IMR-90 (cell line): ENCODE measurements around the gene MBOAT1. TPM values are rescaled to one million over a fixed set of nuclear protein-coding genes. Genes with fewer than 3 reads are reported as not detected.

ENCODE experiments used
- ATAC-seq: fragments of 200-7000 bp; cut with Tn5 transposase; 2 replicates; pipeline ENCODE4 v1.9.1; 2020; ENCODE audit warnings: low read depth, mild to moderate bottlenecking, moderate library complexity
- BruUV-seq: library from RNA; stranded (reverse); fragments of 400-500 nt; replicated peaks from 2 replicates; lab custom pipeline; 2021; lab: Mats Ljungman, UMichigan
- CTCF ChIA-PET: fragments of 300-600 bp; formaldehyde crosslinking; extraction: SDS; loops from one replicate; lab custom pipeline; 2021; ENCODE audit warnings: antibody characterized with exemption; lab: Yijun Ruan, JAX
- POLR2A ChIA-PET: fragments of 300-600 bp; sonication (Branson Sonifier 250); formaldehyde crosslinking; loops from one replicate; lab custom pipeline; 2022; ENCODE audit warnings: antibody characterized with exemption; ENCODE audit not compliant: unreplicated experiment; lab: Charles Lee
- DNase-seq: peaks from one replicate; pipeline ENCODE4 v3.0.0; 2013
- H2AFZ ChIP-seq: replicated peaks from 2 replicates; pipeline ENCODE3; 2013; ENCODE audit warnings: low read length, mild to moderate bottlenecking; ENCODE audit not compliant: poor library complexity
- H2AK5ac ChIP-seq: 2 replicates; pipeline ENCODE4 v1.6.1; 2013; ENCODE audit warnings: low read depth, low read length, inconsistent platforms
- H2AK9ac ChIP-seq: replicated peaks from 2 replicates; pipeline ENCODE3; 2013; ENCODE audit warnings: mild to moderate bottlenecking, low read depth, low read length, moderate library complexity; ENCODE audit not compliant: poor library complexity
- H2BK120ac ChIP-seq: 2 replicates; pipeline ENCODE4 v1.6.1; 2013; ENCODE audit warnings: low read depth, low read length, inconsistent platforms
- H2BK15ac ChIP-seq: 3 replicates; pipeline ENCODE4 v1.6.1; 2013; ENCODE audit warnings: low read depth, low read length, inconsistent platforms
- H2BK20ac ChIP-seq: 2 replicates; pipeline ENCODE4 v1.6.1; 2013; ENCODE audit warnings: low read depth, mild to moderate bottlenecking, inconsistent platforms, low read length, moderate library complexity
- H2BK5ac ChIP-seq: 2 replicates; pipeline ENCODE4 v1.6.1; 2013; ENCODE audit warnings: mild to moderate bottlenecking, low read depth, low read length, inconsistent platforms; ENCODE audit not compliant: poor library complexity, severe bottlenecking
- H3K14ac ChIP-seq: replicated peaks from 2 replicates; pipeline ENCODE4 v1.6.1; 2013; ENCODE audit warnings: low read depth, low read length, inconsistent platforms
- H3K18ac ChIP-seq: 2 replicates; pipeline ENCODE4 v1.6.1; 2013; ENCODE audit warnings: low read depth, low read length, control low read depth
- H3K23ac ChIP-seq: 2 replicates; pipeline ENCODE4 v1.6.1; 2013; ENCODE audit warnings: low read depth, low read length, inconsistent platforms
- H3K27ac ChIP-seq: 2 replicates; pipeline ENCODE4 v1.5.1; 2013; ENCODE audit warnings: mild to moderate bottlenecking, control low read depth, low read length; ENCODE audit not compliant: insufficient read depth
- H3K27me3 ChIP-seq: 2 replicates; pipeline ENCODE4 v1.6.1; 2013; ENCODE audit warnings: low read length; ENCODE audit not compliant: control insufficient read depth, insufficient read depth
- H3K36me3 ChIP-seq: 2 replicates; pipeline ENCODE4 v1.6.1; 2013; ENCODE audit warnings: low read length, mixed read lengths; ENCODE audit not compliant: control insufficient read depth, insufficient read depth
- H3K4ac ChIP-seq: 2 replicates; pipeline ENCODE4 v1.6.1; 2013; ENCODE audit warnings: low read depth, low read length, inconsistent platforms
- H3K4me1 ChIP-seq: 2 replicates; pipeline ENCODE4 v1.6.1; 2013; ENCODE audit warnings: low read length, mixed read lengths; ENCODE audit not compliant: control insufficient read depth, insufficient read depth
- H3K4me2 ChIP-seq: 2 replicates; pipeline ENCODE4 v1.6.1; 2013; ENCODE audit warnings: low read depth, mild to moderate bottlenecking, control low read depth, low read length, moderate library complexity
- H3K4me3 ChIP-seq: 2 replicates; pipeline ENCODE4 v1.5.1; 2013; ENCODE audit warnings: low read depth, mild to moderate bottlenecking, control low read depth, low read length, moderate library complexity; ENCODE audit not compliant: insufficient read depth
- H3K56ac ChIP-seq: 2 replicates; pipeline ENCODE4 v1.6.1; 2013; ENCODE audit warnings: low read length, inconsistent platforms; ENCODE audit not compliant: insufficient read depth; ENCODE audit errors: extremely low read depth
- H3K79me1 ChIP-seq, 2 experiments: 2 replicates each; pipeline ENCODE4 v1.6.1; 2013; ENCODE audit warnings: low read length in 2 of 2, inconsistent platforms in 1 of 2, low read depth in 1 of 2
- H3K9ac ChIP-seq: 2 replicates; pipeline ENCODE4 v1.6.1; 2013; ENCODE audit warnings: low read depth, low read length, control low read depth
- H3K9me1 ChIP-seq: 2 replicates; pipeline ENCODE4 v1.6.1; 2013; ENCODE audit warnings: low read length, inconsistent platforms; ENCODE audit not compliant: insufficient read depth
- H3K9me3 ChIP-seq: 2 replicates; pipeline ENCODE4 v1.6.1; 2013; ENCODE audit warnings: low read length; ENCODE audit not compliant: control insufficient read depth, insufficient read depth
- H4K20me1 ChIP-seq: 2 replicates; pipeline ENCODE4 v1.6.1; 2013; ENCODE audit warnings: low read length, inconsistent platforms; ENCODE audit not compliant: insufficient read depth
- H4K5ac ChIP-seq: 2 replicates; pipeline ENCODE4 v1.6.1; 2013; ENCODE audit warnings: mild to moderate bottlenecking, low read depth, low read length, control low read depth
- H4K8ac ChIP-seq, 2 experiments: 2 replicates each; pipeline ENCODE4 v1.6.1; 2013; ENCODE audit warnings: low read depth in 2 of 2, low read length in 2 of 2, control low read depth in 1 of 2, inconsistent platforms in 1 of 2
- H4K91ac ChIP-seq: 2 replicates; pipeline ENCODE4 v1.6.1; 2013; ENCODE audit warnings: low read depth, low read length, inconsistent platforms; ENCODE audit not compliant: insufficient read depth
- BHLHE40 ChIP-seq: fragments of 150-350 bp; IDR thresholded peaks from 2 replicates; pipeline ENCODE4 v1.6.1; 2016; ENCODE audit warnings: mild to moderate bottlenecking, low read depth, low read length
- CHD1 ChIP-seq: IDR thresholded peaks from 2 replicates; pipeline ENCODE4 v1.6.1; 2012; ENCODE audit warnings: low read depth, low read length, improper control_type of control experiment
- FOS ChIP-seq: fragments of 150-350 bp; IDR thresholded peaks from 2 replicates; pipeline ENCODE4 v1.6.1; 2016; ENCODE audit warnings: low read depth, low read length
- MAFK ChIP-seq: IDR thresholded peaks from 2 replicates; pipeline ENCODE4 v1.6.1; 2012; ENCODE audit warnings: low read depth, low read length, improper control_type of control experiment
- MAZ ChIP-seq: IDR thresholded peaks from 2 replicates; pipeline ENCODE4 v1.6.1; 2012; ENCODE audit warnings: low read depth, mild to moderate bottlenecking, low read length, improper control_type of control experiment, moderate library complexity, borderline replicate concordance
- NFE2L2 ChIP-seq: fragments of 150-350 bp; IDR thresholded peaks from 2 replicates; pipeline ENCODE4 v1.6.1; 2016; ENCODE audit warnings: low read depth, mild to moderate bottlenecking, low read length
- POLR2A ChIP-seq: IDR thresholded peaks from 2 replicates; pipeline ENCODE4 v1.6.1; 2012; ENCODE audit warnings: mild to moderate bottlenecking, low read depth, low read length
- RAD21 ChIP-seq: IDR thresholded peaks from 2 replicates; pipeline ENCODE4 v1.6.1; 2012; ENCODE audit warnings: low read length, improper control_type of control experiment
- RCOR1 ChIP-seq: IDR thresholded peaks from 2 replicates; pipeline ENCODE4 v1.6.1; 2012; ENCODE audit warnings: mild to moderate bottlenecking, low read length, improper control_type of control experiment; ENCODE audit not compliant: insufficient replicate concordance
- RFX5 ChIP-seq: IDR thresholded peaks from 2 replicates; pipeline ENCODE4 v1.8.0; 2012; ENCODE audit warnings: low read depth, mild to moderate bottlenecking, low read length, moderate library complexity
- SMC3 ChIP-seq: fragments of 150-350 bp; IDR thresholded peaks from 2 replicates; pipeline ENCODE4 v1.6.1; 2016; ENCODE audit warnings: low read depth, mild to moderate bottlenecking, antibody characterized with exemption, low read length, moderate library complexity
- WGBS, 2 experiments: methylation state at CpG; one replicate each; pipeline versions ENCODE4 v1.1.5 to v1.1.7; 2013; ENCODE audit warnings: missing lambda C conversion rate in 2 of 2; ENCODE audit not compliant: insufficient read length in 1 of 2; ENCODE audit errors: extremely low coverage in 2 of 2; 5-methylcytosine and 5-hydroxymethylcytosine counted together
- dilution Hi-C: fragments of 300-500 bp; cut with HindIII; formaldehyde crosslinking; loops from one replicate; pipeline ENCODE4 v1.14.3; 2018; ENCODE audit warnings: low sequenced_read_pairs; ENCODE audit not compliant: unreplicated experiment
- in situ Hi-C: fragments of 300-500 bp; cut with MboI; formaldehyde crosslinking; loops from 3 replicates; pipeline ENCODE4 v1.14.3; 2019; ENCODE audit warnings: low sequenced_read_pairs, inconsistent platforms, mixed read lengths
- intact Hi-C: fragments of 100-400 bp; cut with micrococcal nuclease; formaldehyde crosslinking; loops from 2 replicates; pipeline ENCODE4 v1.10.0; 2022
- polyA plus RNA-seq, 3 experiments: library from polyadenylated mRNA; depleted of rRNA; stranded (reverse); fragments of >200 nt; gene quantifications; 2 replicates each; pipeline ENCODE4 v1.2.3, GENCODE V29; 2012; ENCODE audit warnings: low replicate concordance in 1 of 3
- total RNA-seq: library from RNA; depleted of rRNA; stranded (reverse); fragments of >200 nt; gene quantifications from 2 replicates; pipeline ENCODE4 v1.2.3, GENCODE V29; 2012
- TF ChIP-seq, protein P1 (sequence below): fragments of 150-350 bp; IDR thresholded peaks from 2 replicates; pipeline ENCODE4 v1.6.1; 2017; ENCODE audit warnings: mild to moderate bottlenecking, antibody characterized with exemption, low read length, low read depth
- TF ChIP-seq, protein P2 (sequence below): fragments of 150-350 bp; IDR thresholded peaks from 2 replicates; pipeline ENCODE4 v1.6.1; 2016; ENCODE audit warnings: low read depth, mild to moderate bottlenecking, low read length, moderate library complexity, borderline replicate concordance
- TF ChIP-seq, protein P3 (sequence below): conservative IDR thresholded peaks from 2 replicates; pipeline ENCODE4 v1.5.1; 2012; ENCODE audit warnings: mild to moderate bottlenecking, low read depth, low read length, improper control_type of control experiment

Gene MBOAT1
- total and polyA plus RNA-seq, 2 of the 4 experiments (the other 2 are of a cell fraction): 1.6 to 4.7 TPM

DNA sequence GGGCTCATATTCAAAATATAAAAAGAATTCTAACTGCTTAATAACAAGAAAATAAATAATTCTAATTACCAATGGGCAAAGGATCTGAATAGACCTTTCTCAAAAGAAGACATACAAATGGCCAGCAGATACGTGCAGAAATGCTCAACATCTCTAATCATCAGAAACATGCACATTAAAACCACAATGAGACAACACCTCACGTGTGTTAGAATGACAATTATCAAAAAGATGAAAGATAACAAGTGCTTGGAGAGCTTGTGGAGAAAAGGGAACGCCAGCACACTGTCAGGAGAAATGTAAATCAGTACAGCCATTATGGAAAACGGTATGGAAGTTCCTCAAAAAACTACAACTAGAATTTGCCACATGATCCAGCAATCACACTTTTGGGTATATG is 53.6 kb downstream of the MBOAT1 start:
- Histone ChIP-seq H3K4me3 (no peak overlapping the region), H2AK5ac (no peak overlapping the region), H3K27me3 (no peaks in the 10 kb centered on the region), H4K5ac (no peak overlapping the region), H2BK5ac (no peak overlapping the region), H3K14ac (no peak overlapping the region), H4K8ac (no peak overlapping the region), H4K91ac (no peak overlapping the region), H2AK9ac (no peak overlapping the region), H3K9ac (no peak overlapping the region), H4K20me1 (no peaks in the 10 kb centered on the region), H3K27ac (no peak overlapping the region), H3K4ac (no peak overlapping the region), H3K36me3 (no peaks in the 10 kb centered on the region), H2BK20ac (no peak overlapping the region), H3K56ac (no peak overlapping the region), H2AFZ (no peak overlapping the region), H3K23ac (no peak overlapping the region), H3K18ac (no peak overlapping the region), H3K9me3 (no peaks in the 10 kb centered on the region), H3K4me2 (no peak overlapping the region), H3K79me1 (peaks cover 0 to 4% of the 10 kb centered on the region in 2 experiments; a peak in 2 of 4 replicates), H2BK15ac (no peak overlapping the region), H2BK120ac (no peak overlapping the region), H3K4me1 (peaks cover 1% of the 10 kb centered on the region), H3K9me1 (peaks cover 3% of the 10 kb centered on the region; the same call in 1 of the 2 replicates)
- CTCF ChIA-PET: no interaction called here
- POLR2A ChIA-PET: no interaction called here
- intact Hi-C loops: no loop called here
- BruUV-seq: no TSS peak
- no CpG with 5 or more reads among the region's 4 CpGs for WGBS, 2 experiments
- dilution Hi-C loops: no loop called here
- no peak for ATAC-seq
- TF ChIP-seq RAD21 (no peak), MAZ (no peak), MAFK (no peak), NFE2L2 (no peak), RCOR1 (no peak), FOS (no peak), POLR2A (no peak), RFX5 (no peak), BHLHE40 (no peak), CHD1 (no peak), SMC3 (no peak)
- TF ChIP-seq, protein P1, sequence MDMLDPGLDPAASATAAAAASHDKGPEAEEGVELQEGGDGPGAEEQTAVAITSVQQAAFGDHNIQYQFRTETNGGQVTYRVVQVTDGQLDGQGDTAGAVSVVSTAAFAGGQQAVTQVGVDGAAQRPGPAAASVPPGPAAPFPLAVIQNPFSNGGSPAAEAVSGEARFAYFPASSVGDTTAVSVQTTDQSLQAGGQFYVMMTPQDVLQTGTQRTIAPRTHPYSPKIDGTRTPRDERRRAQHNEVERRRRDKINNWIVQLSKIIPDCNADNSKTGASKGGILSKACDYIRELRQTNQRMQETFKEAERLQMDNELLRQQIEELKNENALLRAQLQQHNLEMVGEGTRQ: no peak
- TF ChIP-seq, protein P2, sequence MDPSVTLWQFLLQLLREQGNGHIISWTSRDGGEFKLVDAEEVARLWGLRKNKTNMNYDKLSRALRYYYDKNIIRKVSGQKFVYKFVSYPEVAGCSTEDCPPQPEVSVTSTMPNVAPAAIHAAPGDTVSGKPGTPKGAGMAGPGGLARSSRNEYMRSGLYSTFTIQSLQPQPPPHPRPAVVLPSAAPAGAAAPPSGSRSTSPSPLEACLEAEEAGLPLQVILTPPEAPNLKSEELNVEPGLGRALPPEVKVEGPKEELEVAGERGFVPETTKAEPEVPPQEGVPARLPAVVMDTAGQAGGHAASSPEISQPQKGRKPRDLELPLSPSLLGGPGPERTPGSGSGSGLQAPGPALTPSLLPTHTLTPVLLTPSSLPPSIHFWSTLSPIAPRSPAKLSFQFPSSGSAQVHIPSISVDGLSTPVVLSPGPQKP: no peak
- TF ChIP-seq, protein P3, sequence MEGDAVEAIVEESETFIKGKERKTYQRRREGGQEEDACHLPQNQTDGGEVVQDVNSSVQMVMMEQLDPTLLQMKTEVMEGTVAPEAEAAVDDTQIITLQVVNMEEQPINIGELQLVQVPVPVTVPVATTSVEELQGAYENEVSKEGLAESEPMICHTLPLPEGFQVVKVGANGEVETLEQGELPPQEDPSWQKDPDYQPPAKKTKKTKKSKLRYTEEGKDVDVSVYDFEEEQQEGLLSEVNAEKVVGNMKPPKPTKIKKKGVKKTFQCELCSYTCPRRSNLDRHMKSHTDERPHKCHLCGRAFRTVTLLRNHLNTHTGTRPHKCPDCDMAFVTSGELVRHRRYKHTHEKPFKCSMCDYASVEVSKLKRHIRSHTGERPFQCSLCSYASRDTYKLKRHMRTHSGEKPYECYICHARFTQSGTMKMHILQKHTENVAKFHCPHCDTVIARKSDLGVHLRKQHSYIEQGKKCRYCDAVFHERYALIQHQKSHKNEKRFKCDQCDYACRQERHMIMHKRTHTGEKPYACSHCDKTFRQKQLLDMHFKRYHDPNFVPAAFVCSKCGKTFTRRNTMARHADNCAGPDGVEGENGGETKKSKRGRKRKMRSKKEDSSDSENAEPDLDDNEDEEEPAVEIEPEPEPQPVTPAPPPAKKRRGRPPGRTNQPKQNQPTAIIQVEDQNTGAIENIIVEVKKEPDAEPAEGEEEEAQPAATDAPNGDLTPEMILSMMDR: no peak
- in situ Hi-C loops: no loop called here
- no peak for DNase-seq
